ENCODE data around the gene UGDH. TPM values are rescaled to one million over a fixed set of nuclear protein-coding genes. Genes with fewer than 3 reads are reported as not detected.
"Not testable (repeated sequence)": the region's sequence is repeated elsewhere in the genome, so short reads cannot be mapped to it uniquely, and the experiment has no call there.

The UGDH gene
- polyA plus RNA-seq, 1 donor (not counting 4 experiments of a cell fraction or from before 2014, with no cell fraction given): 39.4 TPM

- no peaks in the 10 kb centered on the region for H4K20me1 ChIP-seq (ENCODE audit: control insufficient read depth, extremely low read depth, insufficient read depth, low read length)
These were observed 21.7 kb downstream of the UGDH start for GRCh38 chr4:39505581-39505980.

GRCh38 chr4:39504538-39504937 lies 22.7 kb downstream of the UGDH start:
- FAIRE-seq (no peak), DNase-seq (ENCODE audit: low read depth, low spot score) (no peak)
- H3K9ac ChIP-seq (ENCODE audit: control insufficient read depth, extremely low read depth, insufficient read depth, low read length): no peak overlapping the region
- H3K36me3 ChIP-seq (ENCODE audit: control insufficient read depth in 2 of 2, extremely low read depth in 1 of 2, insufficient read depth in 2 of 2, low read length in 2 of 2): peaks cover 19 to 30% of the 10 kb centered on the region in 2 experiments
- no peak for TF ChIP-seq EZH2 (IDR thresholded peaks at IDR 0.05; ENCODE audit: low read length)
- TF ChIP-seq CTCF (optimal IDR thresholded peaks at IDR 0.05 in 1 of 3, IDR thresholded peaks at IDR 0.05 in 1 of 3, conservative IDR thresholded peaks at IDR 0.05 in 1 of 3; ENCODE audit: extremely low read depth in 1 of 3, insufficient read depth in 2 of 3, low read length in 3 of 3): no peak
- H3K4me3 ChIP-seq (ENCODE audit: control insufficient read depth in 2 of 3, extremely low read depth in 1 of 3, insufficient read depth in 2 of 3, low read depth in 1 of 3, low read length in 3 of 3): no peak overlapping the region
- H3K79me2 ChIP-seq (ENCODE audit: control insufficient read depth, insufficient read depth, low read length): no peaks in the 10 kb centered on the region
- H3K27ac ChIP-seq (ENCODE audit: control insufficient read depth, insufficient read depth, low read length): no peak overlapping the region
- dilution Hi-C loops (cut with MboI; ENCODE audit: extremely low pct_ligation_motif_present, low sequenced_read_pairs): no loop called here
- no peaks in the 10 kb centered on the region for H3K9me1 ChIP-seq (ENCODE audit: control insufficient read depth, extremely low read depth, insufficient read depth, low read length)
- H4K20me1 ChIP-seq (ENCODE audit: control insufficient read depth, extremely low read depth, insufficient read depth, low read length): no peaks in the 10 kb centered on the region
- H2AFZ ChIP-seq (ENCODE audit: control insufficient read depth, low read length): no peak overlapping the region
- no peaks in the 10 kb centered on the region for H3K4me1 ChIP-seq (ENCODE audit: control insufficient read depth, extremely low read depth, insufficient read depth, low read length)
- no peaks in the 10 kb centered on the region for H3K9me3 ChIP-seq (ENCODE audit: control insufficient read depth, low read depth, low read length)
- H3K27me3 ChIP-seq (ENCODE audit: control insufficient read depth, extremely low read depth, insufficient read depth, low read length): no peaks in the 10 kb centered on the region
- H3K4me2 ChIP-seq (ENCODE audit: control insufficient read depth, extremely low read depth, insufficient read depth, low read depth, low read length): no peak overlapping the region

More at GRCh38 chr4:39505581-39505980, 21.7 kb downstream of the UGDH start:
- H3K27ac ChIP-seq (ENCODE audit: control insufficient read depth, insufficient read depth, low read length): no peak overlapping the region
- H3K27me3 ChIP-seq (ENCODE audit: control insufficient read depth, extremely low read depth, insufficient read depth, low read length): no peaks in the 10 kb centered on the region
- peaks cover 22 to 38% of the 10 kb centered on the region in 2 experiments for H3K36me3 ChIP-seq (ENCODE audit: control insufficient read depth in 2 of 2, extremely low read depth in 1 of 2, insufficient read depth in 2 of 2, low read length in 2 of 2)
- H3K4me1 ChIP-seq (ENCODE audit: control insufficient read depth, extremely low read depth, insufficient read depth, low read length): no peaks in the 10 kb centered on the region
- no peak overlapping the region for H3K4me3 ChIP-seq (ENCODE audit: control insufficient read depth in 2 of 3, extremely low read depth in 1 of 3, insufficient read depth in 2 of 3, low read depth in 1 of 3, low read length in 3 of 3)
- no peaks in the 10 kb centered on the region for H3K79me2 ChIP-seq (ENCODE audit: control insufficient read depth, insufficient read depth, low read length)
- TF ChIP-seq CTCF (optimal IDR thresholded peaks at IDR 0.05 in 1 of 3, IDR thresholded peaks at IDR 0.05 in 1 of 3, conservative IDR thresholded peaks at IDR 0.05 in 1 of 3; ENCODE audit: extremely low read depth in 1 of 3, insufficient read depth in 2 of 3, low read length in 3 of 3) (no peak), EZH2 (IDR thresholded peaks at IDR 0.05; ENCODE audit: low read length) (no peak)
- no peaks in the 10 kb centered on the region for H3K9me3 ChIP-seq (ENCODE audit: control insufficient read depth, low read depth, low read length)
- no peak for DNase-seq (ENCODE audit: low read depth, low spot score)
- H2AFZ ChIP-seq (ENCODE audit: control insufficient read depth, low read length): no peak overlapping the region
- H3K9me1 ChIP-seq (ENCODE audit: control insufficient read depth, extremely low read depth, insufficient read depth, low read length): no peaks in the 10 kb centered on the region
- dilution Hi-C loops (cut with MboI; ENCODE audit: extremely low pct_ligation_motif_present, low sequenced_read_pairs): no loop called here
- H3K9ac ChIP-seq (ENCODE audit: control insufficient read depth, extremely low read depth, insufficient read depth, low read length): no peak overlapping the region
- FAIRE-seq: no peak
- H3K4me2 ChIP-seq (ENCODE audit: control insufficient read depth, extremely low read depth, insufficient read depth, low read depth, low read length): no peak overlapping the region

- H3K27ac ChIP-seq (ENCODE audit: control insufficient read depth, insufficient read depth, low read length); DNase-seq (ENCODE audit: low read depth, low spot score); H4K20me1 ChIP-seq (ENCODE audit: control insufficient read depth, extremely low read depth, insufficient read depth, low read length); dilution Hi-C loops (cut with MboI; ENCODE audit: extremely low pct_ligation_motif_present, low sequenced_read_pairs); H3K4me3 ChIP-seq (ENCODE audit: control insufficient read depth in 2 of 3, extremely low read depth in 1 of 3, insufficient read depth in 2 of 3, low read depth in 1 of 3, low read length in 3 of 3); H3K27me3 ChIP-seq (ENCODE audit: control insufficient read depth, extremely low read depth, insufficient read depth, low read length); H3K4me1 ChIP-seq (ENCODE audit: control insufficient read depth, extremely low read depth, insufficient read depth, low read length); H3K9me1 ChIP-seq (ENCODE audit: control insufficient read depth, extremely low read depth, insufficient read depth, low read length); H3K9me3 ChIP-seq (ENCODE audit: control insufficient read depth, low read depth, low read length); H3K4me2 ChIP-seq (ENCODE audit: control insufficient read depth, extremely low read depth, insufficient read depth, low read depth, low read length); FAIRE-seq; H3K79me2 ChIP-seq (ENCODE audit: control insufficient read depth, insufficient read depth, low read length); H2AFZ ChIP-seq (ENCODE audit: control insufficient read depth, low read length); H3K9ac ChIP-seq (ENCODE audit: control insufficient read depth, extremely low read depth, insufficient read depth, low read length): not testable (repeated sequence)
- H3K36me3 ChIP-seq (ENCODE audit: control insufficient read depth in 2 of 2, extremely low read depth in 1 of 2, insufficient read depth in 2 of 2, low read length in 2 of 2): peaks cover 17 to 23% of the 10 kb centered on the region in 2 experiments
These were observed 24.6 kb downstream of the UGDH start for GRCh38 chr4:39502664-39503035.
